Left lung (tissue), 10 donors: ENCODE measurements around the gene SDK1. TPM values are rescaled to one million over a fixed set of nuclear protein-coding genes. Genes with fewer than 3 reads are reported as not detected.

ENCODE experiments used
- ATAC-seq: fragments of 200-7000 bp; cut with Tn5 transposase; one replicate; pipeline ENCODE4 v1.9.1; 2020; ENCODE audit warnings: moderate library complexity
- DNase-seq, 4 donors: peaks; one replicate each; pipeline ENCODE4 v3.0.0-alpha.2; 2013 to 2020
- H3K27ac ChIP-seq, 2 donors: fragments of 200-600 bp; sonication (generic) in 1 of 2; one replicate each; pipeline versions ENCODE4 v1.5.0 to v1.8.0; 2020 to 2021
- H3K27me3 ChIP-seq, 2 donors: fragments of 200-600 bp; sonication (generic) in 1 of 2; one replicate each; pipeline versions ENCODE4 v1.5.0 to v1.8.0; 2020 to 2021
- H3K36me3 ChIP-seq, 2 donors: fragments of 200-600 bp; sonication (generic) in 1 of 2; one replicate each; pipeline versions ENCODE4 v1.5.0 to v1.8.0; 2020 to 2021
- H3K4me1 ChIP-seq, 2 donors: fragments of 200-600 bp; one replicate each; pipeline ENCODE4 v1.8.0; 2021
- H3K4me3 ChIP-seq, 2 donors: fragments of 200-600 bp; sonication (generic) in 1 of 2; one replicate each; pipeline versions ENCODE4 v1.5.0 to v1.8.0; 2020 to 2021; ENCODE audit warnings: mild to moderate bottlenecking in 1 of 2
- H3K9me3 ChIP-seq, 2 donors: fragments of 200-600 bp; sonication (generic) in 1 of 2; one replicate each; pipeline versions ENCODE4 v1.5.0 to v1.8.0; 2020 to 2021
- CTCF ChIP-seq, 2 donors: fragments of 200-600 bp; sonication (generic) in 1 of 2; IDR thresholded peaks; one replicate each; pipeline versions ENCODE4 v1.5.0 to v1.8.0; 2021; ENCODE audit warnings: antibody characterized with exemption in 2 of 2
- intact Hi-C, 2 donors: fragments of 100-400 bp; cut with DNase I; formaldehyde crosslinking; loops; one replicate each; pipeline versions ENCODE4 v1.11.2 to v1.14.2; 2022
- polyA plus RNA-seq, 6 donors: library from polyadenylated mRNA; unstranded; fragments of 120-200 nt; gene quantifications; one replicate each; pipeline ENCODE4 v1.2.1, GENCODE V29; 2013; ENCODE audit not compliant: insufficient read length in 6 of 6
- total RNA-seq, 2 donors: library from RNA; stranded (reverse); fragmentation: NEBNext Ultra II Directional; extraction: Animal tissue kit (Norgen Biotek cat#: 25700); gene quantifications; one replicate each; pipeline ENCODE4 v1.2.1, GENCODE V29; 2021
- donor health status: DM: no; HTN: yes; CAD: no.
- donor health status: DM: no; HTN: no; CAD: no.

The SDK1 gene
- total and polyA plus RNA-seq, 8 donors, result 5.5 to 17.6 (median 13.0) TPM

DNA sequence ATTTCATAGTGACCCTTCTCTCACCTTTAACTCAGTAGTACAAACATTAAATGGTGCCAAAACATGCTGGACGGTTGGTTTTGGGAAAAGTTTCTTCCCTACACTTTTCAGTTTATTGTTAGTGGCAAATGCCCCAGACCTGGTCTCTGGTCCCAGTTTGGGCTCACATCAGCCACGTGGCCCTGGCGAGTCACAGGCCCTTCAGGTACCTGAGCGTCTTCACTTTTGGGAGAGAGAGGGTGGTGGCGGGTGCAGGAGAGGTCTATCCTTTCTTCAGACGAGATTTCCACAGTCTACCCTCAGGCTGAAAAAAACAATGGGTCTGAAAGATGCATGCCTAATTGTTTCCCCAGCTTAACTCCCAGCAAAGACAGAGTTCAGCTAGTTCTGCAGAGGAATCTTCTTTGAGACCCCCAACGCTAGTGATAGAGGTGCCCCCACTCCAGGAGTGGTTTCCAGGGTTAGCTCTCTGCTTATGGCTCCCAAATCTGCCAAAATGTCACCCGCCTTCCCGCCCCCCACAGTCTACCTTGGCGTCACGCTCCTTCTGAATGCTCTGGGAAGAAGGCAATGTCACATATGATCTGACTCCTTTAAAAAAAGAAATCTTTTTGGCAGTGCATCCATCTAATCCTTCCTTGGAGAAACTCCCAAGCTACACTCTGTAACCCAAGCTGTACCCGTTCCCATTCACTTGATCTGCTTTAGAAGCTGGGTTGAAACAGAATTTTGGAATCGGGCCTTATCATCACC is 996.3 kb downstream of the SDK1 start:
- H3K9me3 ChIP-seq, result peaks cover 0 to 24% of the 10 kb centered on the region in 2 donors
- intact Hi-C loops, result no loop called here
- TF ChIP-seq CTCF (IDR thresholded peaks at IDR 0.05), result no peak
- no peak for ATAC-seq
- H3K4me1 ChIP-seq, result no peaks in the 10 kb centered on the region
- no peak overlapping the region for H3K27ac ChIP-seq
- no peaks in the 10 kb centered on the region for H3K27me3 ChIP-seq
- H3K36me3 ChIP-seq, result no peaks in the 10 kb centered on the region
- H3K4me3 ChIP-seq, result no peak overlapping the region
- no peak for DNase-seq

- ATAC-seq, result no peak
- Histone ChIP-seq H3K4me1 (no peaks in the 10 kb centered on the region), H3K27ac (no peak overlapping the region), H3K36me3 (no peaks in the 10 kb centered on the region), H3K9me3 (peaks cover 0 to 19% of the 10 kb centered on the region in 2 donors), H3K4me3 (no peak overlapping the region), H3K27me3 (no peaks in the 10 kb centered on the region)
- no peak for TF ChIP-seq CTCF (IDR thresholded peaks at IDR 0.05)
- DNase-seq, result no peak
- intact Hi-C loops, result no loop called here
Observed at GRCh38 chr7:4297918-4298219, 996.8 kb downstream of the SDK1 start.

GRCh38 chr7:4299431-4299830 is 998.4 kb downstream of the SDK1 start:
- no peak overlapping the region for H3K4me3 ChIP-seq
- no peak for DNase-seq
- no peaks in the 10 kb centered on the region for H3K27me3 ChIP-seq
- no peak for ATAC-seq
- no peak for TF ChIP-seq CTCF (IDR thresholded peaks at IDR 0.05)
- no peak overlapping the region for H3K27ac ChIP-seq
- H3K4me1 ChIP-seq, result no peaks in the 10 kb centered on the region
- intact Hi-C loops, result no loop called here
- H3K36me3 ChIP-seq, result no peaks in the 10 kb centered on the region
- peaks cover 0 to 7% of the 10 kb centered on the region in 2 donors for H3K9me3 ChIP-seq

- H3K36me3 ChIP-seq, result no peaks in the 10 kb centered on the region
- H3K27ac ChIP-seq, result no peak overlapping the region
- H3K27me3 ChIP-seq, result no peaks in the 10 kb centered on the region
- DNase-seq (no peak), ATAC-seq (no peak)
- H3K4me1 ChIP-seq, result no peaks in the 10 kb centered on the region
- peaks cover 0 to 2% of the 10 kb centered on the region in 2 donors for H3K9me3 ChIP-seq
- no peak for TF ChIP-seq CTCF (IDR thresholded peaks at IDR 0.05)
- intact Hi-C loops, result no loop called here
- H3K4me3 ChIP-seq, result no peak overlapping the region
Observed at GRCh38 chr7:4302203-4302905, 1001.3 kb downstream of the SDK1 start.

GRCh38 chr7:4307316-4308204 is 1006.5 kb downstream of the SDK1 start:
- no peaks in the 10 kb centered on the region for H3K27me3 ChIP-seq
- H3K27ac ChIP-seq, result no peak overlapping the region
- no peak for ATAC-seq
- no peak for TF ChIP-seq CTCF (IDR thresholded peaks at IDR 0.05)
- no peak overlapping the region for H3K4me3 ChIP-seq
- H3K4me1 ChIP-seq, result no peaks in the 10 kb centered on the region
- DNase-seq, result no peak
- intact Hi-C loops, result no loop called here
- H3K9me3 ChIP-seq, result peaks cover 0 to 2% of the 10 kb centered on the region in 2 donors
- no peaks in the 10 kb centered on the region for H3K36me3 ChIP-seq
